ENCODE measurements around the gene SUSD6.
"Not testable (repeated sequence)": the region's sequence is repeated elsewhere in the genome, so short reads cannot be mapped to it uniquely, and the experiment has no call there.

Gene SUSD6

GRCh38 chr14:69695322-69696203 is 84.2 kb downstream of the SUSD6 start:
- no peak for DNase-seq (ENCODE audit: low read depth)

- no peak for DNase-seq (ENCODE audit: low read depth)
Measured at GRCh38 chr14:69696204-69696527, 84.8 kb downstream of the SUSD6 start.

- DNase-seq (ENCODE audit: low read depth) = no peak
Measured at GRCh38 chr14:69696633-69697557, 85.5 kb downstream of the SUSD6 start.

DNA sequence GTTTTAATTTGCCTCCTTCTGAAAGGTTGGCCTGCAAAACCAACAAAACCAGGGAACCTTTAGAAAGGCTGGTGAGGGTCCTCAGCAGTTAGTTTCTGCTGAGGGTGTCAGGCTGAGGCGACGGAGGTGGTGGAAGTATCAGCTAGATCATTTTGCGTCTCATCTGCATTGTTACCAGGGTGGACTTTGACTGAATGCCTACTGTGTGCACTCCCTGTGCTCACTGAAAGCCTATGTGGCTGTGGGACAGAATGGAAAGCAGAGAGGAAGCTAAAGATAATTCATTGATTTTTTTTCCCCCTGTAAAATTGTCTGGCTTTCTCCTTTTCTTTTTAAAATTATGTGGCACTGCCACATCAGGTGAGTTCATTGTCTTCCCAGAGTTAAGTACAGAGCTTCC is 87.2 kb downstream of the SUSD6 start:
- no peak for DNase-seq (ENCODE audit: low read depth)

- DNase-seq (ENCODE audit: low read depth) = not testable (repeated sequence)
Measured at GRCh38 chr14:69699243-69699642, 87.8 kb downstream of the SUSD6 start.

- no peak for DNase-seq (ENCODE audit: low read depth)
Measured at GRCh38 chr14:69699748-69700303, 88.4 kb downstream of the SUSD6 start.

DNA sequence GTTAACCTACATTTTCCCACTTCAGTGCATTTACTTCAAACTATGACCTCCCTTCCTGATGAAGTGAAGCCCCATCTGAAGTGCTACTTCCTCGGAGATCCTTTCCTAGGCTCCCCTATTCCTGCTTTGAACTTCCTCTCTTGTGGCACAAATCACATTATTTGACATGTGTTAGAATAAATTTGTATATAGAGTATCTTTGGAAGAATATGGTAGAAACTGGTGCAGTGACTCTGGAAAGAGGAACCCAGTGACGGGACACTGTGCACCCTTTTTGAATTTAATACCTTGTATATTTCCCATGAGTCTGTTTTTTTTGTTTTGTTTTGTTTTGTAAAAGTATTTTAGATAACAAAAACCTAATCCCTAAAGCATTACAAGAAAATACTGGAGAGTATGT is 89.2 kb downstream of the SUSD6 start:
- DNase-seq (ENCODE audit: low read depth) = no peak

DNA sequence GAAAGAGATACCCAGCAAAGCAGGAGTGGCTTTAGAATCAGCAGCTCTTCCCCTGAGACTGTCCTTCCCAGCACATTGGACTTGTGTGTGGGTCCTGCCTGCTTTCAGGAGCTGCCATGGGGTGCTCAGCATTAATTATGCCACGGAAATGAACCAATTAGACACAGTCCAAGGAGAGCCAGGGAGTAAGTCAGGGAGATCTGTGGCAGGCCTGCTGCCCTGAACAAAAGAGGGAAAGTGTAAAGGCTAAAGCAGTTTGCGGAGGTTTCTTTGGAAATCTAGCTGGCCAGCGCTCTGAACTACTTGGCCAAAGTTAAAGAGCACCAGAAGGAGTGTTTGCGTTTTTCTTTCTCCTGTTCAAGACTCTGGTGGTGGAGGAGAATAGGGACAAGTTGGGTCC is 89.9 kb downstream of the SUSD6 start:
- DNase-seq (ENCODE audit: low read depth) = no peak

DNA sequence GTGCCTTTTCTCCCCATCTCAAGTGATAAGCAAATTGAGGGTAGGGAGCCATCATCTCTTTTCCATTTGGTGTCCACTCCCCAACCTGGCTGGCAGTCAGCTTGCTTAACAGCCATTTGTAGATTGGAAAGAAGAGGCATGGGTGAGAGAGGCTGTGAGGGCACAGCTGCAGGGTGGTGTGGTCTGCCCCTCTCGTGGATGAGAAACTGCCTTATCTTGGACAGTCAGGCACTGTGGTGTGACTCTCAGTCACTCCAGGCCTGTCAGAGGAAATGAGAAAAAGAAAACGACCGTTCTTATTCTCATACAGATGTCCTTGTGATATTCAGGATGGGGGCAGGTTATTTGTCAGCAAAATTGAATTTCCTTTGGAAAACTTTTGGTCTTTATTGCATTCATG is 90.5 kb downstream of the SUSD6 start:
- no peak for DNase-seq (ENCODE audit: low read depth)

DNA sequence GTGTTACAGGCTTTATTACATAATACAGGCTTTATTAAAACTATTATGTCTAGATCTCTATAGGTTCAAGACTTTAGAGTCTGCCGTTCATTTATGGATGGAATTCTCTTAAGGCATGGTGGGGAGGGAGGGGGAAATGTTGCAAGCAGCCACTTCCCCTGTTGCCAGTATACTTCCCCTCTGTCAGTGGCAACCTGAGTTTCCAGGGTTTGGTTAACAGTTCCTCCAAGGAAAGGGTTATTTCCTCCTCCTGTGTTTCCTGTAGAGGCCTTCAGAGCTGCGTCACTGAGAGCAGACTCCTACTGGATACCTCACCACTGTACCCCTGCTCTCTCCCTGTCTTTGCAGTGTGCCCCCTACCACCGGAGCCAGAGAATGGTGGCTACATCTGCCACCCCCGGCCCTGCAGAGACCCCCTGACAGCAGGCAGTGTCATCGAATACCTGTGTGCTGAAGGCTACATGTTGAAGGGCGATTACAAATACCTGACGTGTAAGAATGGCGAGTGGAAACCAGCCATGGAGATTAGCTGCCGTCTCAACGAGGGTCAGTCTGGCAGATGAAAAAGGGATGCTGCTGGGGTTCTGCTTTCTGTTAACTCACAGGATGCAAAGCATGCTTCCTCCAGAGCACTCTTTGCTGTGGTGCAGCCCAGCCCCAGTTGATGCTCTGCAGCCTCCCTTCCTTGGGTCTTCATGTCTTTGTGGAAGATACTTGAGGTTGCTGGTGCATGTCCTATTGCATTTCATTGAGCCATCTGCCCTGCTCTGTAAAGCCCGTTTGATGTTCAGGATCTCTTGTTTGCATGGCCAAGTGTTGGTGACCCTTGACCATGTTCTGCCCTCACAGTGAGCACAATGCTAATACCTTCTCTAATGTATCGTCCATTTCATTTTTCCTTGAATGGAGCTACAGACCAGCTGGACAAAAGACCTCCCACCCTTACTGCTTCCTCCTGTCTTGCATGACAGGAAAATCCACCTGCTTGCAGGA is 91.9 kb downstream of the SUSD6 start:
- no peak for DNase-seq (ENCODE audit: low read depth)

GRCh38 chr14:69704319-69704718 is 92.9 kb downstream of the SUSD6 start:
- DNase-seq (ENCODE audit: low read depth) = no peak

DNA sequence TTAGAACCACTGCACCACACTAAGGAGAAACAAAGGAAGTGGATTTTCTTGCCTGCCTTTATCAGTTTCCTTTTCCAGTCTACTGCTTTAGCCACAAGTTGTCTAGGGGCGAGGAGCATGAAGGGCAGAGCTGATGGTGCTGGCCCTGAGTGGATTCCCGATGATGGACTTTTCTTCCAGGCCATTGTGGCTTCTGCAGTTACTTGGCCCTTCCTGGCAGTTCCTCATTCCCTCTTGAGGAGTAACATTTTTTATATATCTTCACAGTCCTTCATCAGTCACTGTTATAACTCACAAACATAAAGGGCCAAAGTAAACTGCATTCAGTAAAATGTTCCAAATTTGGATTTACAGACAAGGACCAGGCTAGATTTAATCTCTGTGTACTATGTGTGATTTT is 94.3 kb downstream of the SUSD6 start:
- no peak for DNase-seq (ENCODE audit: low read depth)

DNA sequence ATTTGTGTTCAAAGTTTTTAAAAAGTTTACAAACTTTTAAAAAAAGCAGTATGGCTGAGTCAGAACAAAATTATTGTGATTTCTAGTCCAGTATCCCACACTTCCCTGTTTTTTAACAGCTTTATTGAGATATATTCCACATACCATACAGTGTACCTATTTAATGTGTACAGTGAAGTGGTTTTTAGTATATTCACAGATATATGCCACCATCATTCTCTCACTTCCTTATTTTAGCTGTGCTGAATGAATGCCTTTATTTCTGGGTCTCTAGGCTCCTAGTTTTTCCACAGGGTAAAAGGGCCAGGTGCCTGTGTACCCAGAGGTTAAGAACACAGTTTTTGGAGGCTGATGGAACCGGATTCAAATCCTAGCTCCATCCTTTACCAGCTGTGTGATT is 96.7 kb downstream of the SUSD6 start:
- DNase-seq (ENCODE audit: low read depth) = no peak

GRCh38 chr14:69708586-69709560 is 97.5 kb downstream of the SUSD6 start:
- no peak for DNase-seq (ENCODE audit: low read depth)

DNA sequence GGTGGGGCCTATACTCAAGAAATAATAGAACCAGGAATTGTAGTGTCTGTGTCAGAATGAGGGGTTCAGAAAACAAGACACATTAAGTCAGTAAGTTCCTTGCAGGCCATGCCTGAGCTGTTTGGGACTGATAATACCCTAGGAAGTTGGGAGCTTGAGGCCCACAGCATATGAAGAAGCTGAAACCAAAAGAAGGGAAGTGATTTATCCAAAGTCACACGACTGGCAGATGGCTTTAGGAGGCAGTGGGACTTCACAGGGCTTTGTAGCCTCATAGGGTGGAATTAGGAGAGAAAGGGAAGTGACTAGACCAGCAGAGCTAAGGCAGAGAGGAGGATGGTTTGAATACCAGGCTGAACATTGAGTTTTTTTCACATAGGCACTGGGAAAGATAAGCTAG is 99.0 kb downstream of the SUSD6 start:
- DNase-seq (ENCODE audit: low read depth) = no peak

DNA sequence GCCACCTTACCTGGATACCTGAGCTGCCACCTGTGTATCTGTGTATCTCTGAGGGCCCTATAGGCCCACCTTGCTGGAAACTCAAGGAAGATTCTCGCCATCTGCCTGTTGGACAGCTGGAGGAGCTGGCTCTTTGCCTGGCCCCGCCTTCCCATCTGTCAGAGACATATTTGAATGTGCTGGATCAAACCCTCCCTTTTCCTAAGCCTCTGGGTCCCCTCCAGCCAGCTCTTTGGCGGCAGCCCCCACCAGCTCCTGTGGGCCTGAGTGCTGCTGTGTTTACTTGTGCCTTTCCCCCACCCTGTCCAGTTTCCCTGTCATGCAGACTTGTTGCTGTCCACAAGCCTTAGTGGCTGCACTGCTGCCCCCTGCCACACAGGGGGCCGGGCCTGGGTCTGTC is 99.7 kb downstream of the SUSD6 start:
- no peak for DNase-seq (ENCODE audit: low read depth)

DNA sequence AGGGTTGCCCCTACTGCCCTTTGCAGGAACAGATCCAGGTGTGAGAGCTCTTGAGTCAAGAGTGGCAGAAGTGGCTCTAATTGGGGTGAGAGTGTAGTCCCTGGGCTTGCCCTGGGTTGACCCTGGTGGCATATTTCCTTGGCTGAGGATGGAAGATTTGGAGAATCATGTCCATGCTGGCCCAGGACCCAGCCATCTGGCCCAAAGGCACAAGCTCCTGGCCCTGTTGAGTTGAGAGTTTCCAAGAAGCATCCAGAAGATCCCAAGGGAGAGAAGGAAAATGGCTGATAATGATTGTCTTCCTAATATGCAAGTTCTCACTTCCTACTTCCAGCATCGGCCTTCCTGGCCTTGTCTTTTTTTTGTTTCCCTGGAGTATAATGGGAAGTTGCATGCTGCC is 100.1 kb downstream of the SUSD6 start:
- DNase-seq (ENCODE audit: low read depth) = no peak

DNA sequence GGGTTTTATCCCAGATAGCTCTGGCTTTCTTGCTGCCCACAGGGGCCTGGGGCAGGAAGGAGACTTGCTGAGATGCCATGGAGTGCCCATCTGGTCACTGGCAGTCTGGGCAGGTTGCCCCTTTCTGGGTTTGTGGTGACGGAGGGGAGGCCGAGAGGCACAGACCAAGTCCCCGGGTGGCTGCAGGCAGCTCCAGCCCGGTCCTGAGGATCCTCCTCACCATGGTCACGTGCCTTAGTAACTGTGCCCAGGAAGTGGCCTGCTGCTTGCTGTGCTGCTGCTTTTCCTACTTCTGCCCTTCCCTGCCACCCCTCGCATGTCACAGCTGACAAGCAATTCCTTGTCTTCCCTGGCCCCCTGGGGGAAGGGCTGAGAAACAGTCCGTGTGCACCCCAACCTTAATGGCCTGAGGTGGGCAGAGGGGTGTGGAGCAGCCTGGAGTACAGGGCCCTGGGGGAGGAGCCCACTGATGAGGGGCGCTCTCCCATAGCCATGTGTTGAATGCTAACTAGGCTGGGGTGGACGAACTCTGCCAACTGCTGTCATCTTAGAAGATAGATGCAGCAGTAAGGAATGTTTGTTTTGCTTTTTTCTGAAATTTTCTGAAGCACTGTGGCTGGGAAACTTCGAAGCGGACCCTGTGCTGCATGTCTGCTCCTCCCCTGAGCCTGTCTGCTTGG is 100.6 kb downstream of the SUSD6 start:
- no peak for DNase-seq (ENCODE audit: low read depth)

GRCh38 chr14:69712599-69713088 is 101.2 kb downstream of the SUSD6 start:
- DNase-seq (ENCODE audit: low read depth) = no peak
